HG03060 (cell line): ENCODE data around the gene BOD1L1.
A peak's percentile ranks its signal among the peaks of the same experiment; 100 is the strongest.

Experiments used
- ATAC-seq: cut with Tn5 transposase; IDR thresholded peaks from one replicate; pipeline ENCODE4 v1.9.1; 2021; ENCODE audit warnings: low read depth, moderate number of reproducible peaks; ENCODE audit not compliant: unreplicated experiment

BOD1L1 gene

GRCh38 chr4:13541176-13541604 lies 86.3 kb downstream of the BOD1L1 start:
- ATAC-seq = no peak

DNA sequence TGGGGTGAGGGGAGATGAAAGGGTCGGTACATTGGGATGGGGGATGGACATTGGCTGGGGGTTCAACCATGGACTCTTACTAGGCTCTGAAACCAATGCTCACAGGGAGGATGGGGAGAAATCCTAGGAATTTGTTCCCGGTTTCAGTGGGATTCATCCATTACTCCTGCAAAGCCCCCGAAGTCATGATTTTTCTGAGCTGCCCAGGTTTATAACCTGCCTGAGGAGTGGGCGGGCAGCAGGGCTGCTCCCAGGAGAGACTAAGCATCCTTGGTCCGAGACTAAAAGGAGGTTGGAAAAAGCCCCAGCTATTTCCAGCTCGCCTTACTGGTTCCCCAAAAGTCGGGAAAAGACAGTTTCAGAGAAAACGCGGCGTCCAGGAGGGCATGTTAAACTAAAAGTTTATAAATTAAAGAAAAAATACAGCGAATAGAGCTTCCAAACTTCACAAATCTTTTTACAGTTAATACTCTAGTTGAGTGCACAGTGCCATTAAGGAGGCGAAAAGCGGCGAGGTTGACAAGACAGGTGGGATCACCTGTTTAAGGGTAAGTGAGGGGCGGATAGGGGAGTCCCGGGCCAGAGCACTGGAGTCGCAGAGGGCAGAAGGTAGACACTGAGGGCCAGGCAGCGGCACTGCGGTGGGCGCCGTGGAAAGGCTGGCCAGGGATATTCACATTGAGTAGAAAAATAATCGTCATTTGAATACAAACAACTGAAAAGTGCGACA lies 86.9 kb downstream of the BOD1L1 start:
- ATAC-seq = no peak

- ATAC-seq = no peak
Observed at GRCh38 chr4:13539619-13540445, 87.7 kb downstream of the BOD1L1 start.

DNA sequence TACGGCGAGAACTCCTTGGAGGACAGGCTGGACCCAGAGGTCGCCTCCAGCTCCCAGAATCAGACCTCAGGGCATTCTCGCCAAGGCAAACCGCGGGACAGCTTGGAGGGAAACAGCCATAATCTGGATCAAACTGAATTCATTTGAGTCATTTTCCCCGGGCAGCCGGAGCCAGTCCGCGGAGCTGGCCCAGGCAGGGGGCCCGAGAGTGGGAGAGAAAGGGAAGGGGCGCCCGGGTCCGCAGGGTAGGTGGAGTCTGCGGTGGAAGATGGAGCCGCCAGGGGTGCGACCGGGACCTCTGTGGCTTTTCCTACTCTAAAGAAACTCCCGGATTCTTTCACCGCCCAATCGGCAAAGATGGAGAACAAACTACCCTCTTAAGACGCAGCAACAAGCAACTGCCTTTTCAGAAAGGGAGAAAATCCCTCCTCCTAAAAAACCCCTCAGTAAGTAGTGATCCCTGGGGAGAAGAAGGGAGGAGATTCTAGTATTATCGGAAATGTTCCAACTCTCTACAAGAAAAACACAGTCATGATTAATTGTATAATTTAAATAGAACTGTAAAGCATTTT lies 88.4 kb downstream of the BOD1L1 start:
- ATAC-seq = no peak

DNA sequence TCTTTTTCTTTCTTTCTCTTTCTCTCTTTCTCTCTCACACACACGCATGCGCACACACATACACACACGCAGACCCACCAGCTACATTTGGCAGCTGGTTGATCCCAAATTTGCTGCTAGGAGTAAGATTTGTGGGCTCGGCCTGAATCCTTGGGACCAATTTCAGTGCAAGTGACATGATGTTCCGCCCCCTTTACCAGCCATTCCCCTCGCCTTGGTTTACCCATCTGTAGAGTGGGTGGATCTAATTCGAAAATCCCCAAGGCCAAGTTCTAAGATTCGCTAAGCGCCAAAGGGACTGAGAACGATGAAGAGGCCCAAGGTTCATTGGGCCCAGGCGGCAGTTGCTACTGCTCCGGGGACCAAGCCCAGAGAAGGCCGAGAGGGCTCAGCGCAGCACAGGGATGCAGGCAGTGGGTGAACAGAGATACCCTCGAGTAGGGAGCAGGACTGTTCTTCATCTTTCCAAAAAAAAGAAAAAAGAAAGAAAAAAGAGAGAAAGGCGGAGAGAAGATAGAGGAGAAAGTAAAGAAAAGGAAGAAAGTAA lies 89.0 kb downstream of the BOD1L1 start:
- no peak for ATAC-seq

DNA sequence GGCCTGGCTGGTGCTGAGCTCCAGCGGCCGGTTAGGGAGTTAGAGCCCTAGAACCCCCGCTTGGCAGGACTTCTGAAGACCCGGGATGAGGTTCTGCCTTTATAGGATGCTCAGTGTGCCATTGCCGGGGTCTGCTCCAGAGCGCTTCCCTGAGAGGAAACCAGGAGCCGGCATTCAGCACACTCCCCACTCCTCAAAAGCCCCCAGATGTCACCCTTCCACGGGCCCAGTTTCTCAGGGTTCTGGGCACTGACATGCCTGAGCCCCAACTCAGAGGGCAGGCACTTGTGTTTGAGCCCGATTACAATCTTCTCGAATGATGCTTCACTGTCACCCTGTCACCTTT lies 89.7 kb downstream of the BOD1L1 start:
- ATAC-seq = no peak

DNA sequence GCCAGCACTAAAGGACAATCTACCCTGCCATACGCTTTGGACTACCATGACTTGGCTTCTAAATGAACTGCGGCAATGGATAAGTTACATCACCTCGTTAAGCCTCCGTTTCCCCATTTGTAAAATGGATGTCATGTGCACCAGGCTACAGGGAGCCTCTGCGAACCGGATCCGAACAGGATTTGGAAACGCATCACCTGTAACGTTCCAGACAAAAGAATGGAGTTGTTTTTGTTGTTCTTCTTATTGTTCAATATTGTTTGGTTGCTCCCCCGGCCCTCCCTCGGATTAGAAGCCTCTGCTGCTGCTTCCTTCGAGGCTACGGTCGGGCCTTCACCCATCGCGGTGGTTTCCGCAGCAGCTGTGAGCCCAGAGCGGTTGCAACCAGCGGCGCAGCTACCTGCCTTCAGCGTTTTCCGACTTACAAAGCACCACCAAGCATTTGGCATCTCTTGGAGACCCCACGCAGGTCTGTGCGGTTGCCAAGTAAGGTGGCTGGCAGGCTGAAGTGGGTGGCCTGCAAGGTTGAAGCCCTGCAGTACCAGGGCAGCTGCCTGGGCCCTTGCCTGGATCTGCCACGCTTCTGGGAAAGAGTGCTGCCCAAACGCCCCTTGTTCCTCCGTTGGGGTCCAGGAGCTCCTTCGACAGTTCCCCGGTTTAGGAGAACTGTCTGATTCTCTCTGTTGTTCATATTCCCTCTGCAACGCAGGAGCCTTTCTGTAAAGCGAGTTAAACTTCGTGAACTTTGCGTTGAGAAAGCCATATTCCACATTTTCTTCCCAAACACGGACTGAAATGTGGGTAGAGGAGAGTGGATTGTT lies 90.3 kb downstream of the BOD1L1 start:
- ATAC-seq = no peak

- ATAC-seq = no peak
Observed at GRCh38 chr4:13536607-13537006, 90.9 kb downstream of the BOD1L1 start.

DNA sequence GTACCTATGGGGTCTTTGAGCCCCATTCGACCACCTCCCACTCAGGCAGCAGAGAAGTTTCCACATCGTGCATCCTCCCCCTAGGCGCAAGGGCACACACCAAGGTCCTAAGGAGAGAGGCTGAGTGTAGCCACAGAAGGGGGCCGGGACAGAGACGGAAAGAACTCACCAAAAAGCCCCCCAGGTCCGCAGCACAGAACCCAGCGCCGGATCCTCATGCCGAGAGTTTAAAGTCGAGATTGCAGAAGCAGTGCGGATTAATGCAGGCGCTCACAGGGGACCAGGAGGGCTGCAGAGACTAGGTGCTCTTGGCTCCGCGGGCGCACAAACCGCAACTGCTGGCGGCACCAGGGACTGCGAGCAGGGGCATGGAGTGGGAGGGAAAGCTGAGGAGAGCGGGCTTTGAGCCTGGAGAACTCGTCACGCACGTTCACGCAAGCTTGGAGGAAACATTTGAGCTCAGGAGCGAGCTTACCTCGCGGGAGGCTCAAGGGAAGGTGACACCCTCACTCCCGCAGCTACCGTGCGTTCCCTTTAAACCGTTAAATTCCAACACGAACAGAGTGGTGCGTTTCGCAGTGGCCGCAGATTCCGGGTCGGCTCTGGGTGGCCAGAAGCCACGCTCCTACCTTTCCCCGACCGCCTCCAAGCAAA lies 91.7 kb downstream of the BOD1L1 start:
- no peak for ATAC-seq

DNA sequence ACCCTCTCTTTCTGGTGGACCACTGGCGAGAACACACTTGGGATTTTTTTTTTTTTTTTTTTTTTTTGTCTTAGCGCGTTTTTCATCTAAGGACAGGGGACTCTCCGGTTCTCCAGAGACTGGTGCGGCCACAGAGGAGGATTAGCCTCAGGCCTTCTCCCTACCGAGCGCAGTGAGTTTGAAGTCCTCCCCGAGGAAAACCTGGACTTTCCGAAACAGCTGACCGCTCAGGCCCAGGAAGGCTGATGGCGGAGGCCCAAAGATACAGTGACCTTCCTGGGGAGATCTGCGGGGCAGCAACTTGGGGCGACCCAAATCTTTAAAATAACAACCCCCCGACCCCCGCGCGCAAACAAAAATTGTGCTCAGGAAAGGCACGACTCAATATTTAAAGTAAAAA lies 92.4 kb downstream of the BOD1L1 start:
- ATAC-seq = no peak

DNA sequence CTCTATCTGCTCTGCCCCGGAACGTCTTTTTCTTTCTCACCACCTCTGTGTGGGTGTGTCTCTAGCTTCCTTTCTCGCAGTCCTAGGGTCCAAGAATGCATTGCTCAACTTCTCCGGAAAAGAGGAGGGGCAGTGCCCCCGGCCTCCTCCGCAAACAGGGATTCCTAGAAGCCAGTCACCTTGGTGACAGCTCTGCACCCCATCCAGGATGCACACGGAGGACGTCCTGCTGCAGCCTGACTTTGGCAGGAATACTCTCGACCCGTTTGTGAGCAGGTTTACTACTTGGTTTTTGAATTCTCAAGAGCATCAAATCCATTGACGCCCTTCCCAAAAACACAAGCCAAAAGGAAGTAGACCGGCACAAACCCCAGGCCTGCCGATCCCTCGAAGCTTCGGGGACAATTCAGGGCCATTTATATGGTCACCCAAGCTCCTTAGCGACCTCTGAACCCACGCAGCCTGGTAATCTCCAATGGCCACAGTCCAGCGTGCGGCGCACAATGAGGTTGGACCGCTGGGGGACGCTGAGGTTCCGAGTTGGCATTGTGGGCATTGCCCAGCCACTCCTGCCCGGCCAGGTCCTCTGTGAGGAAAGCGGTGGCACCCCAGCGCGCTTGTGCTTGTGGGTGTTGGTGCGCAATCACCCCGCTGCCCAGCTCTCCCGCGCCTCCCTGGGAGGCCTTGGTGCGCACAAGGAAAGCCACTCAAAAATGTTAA lies 93.0 kb downstream of the BOD1L1 start:
- ATAC-seq = no peak

DNA sequence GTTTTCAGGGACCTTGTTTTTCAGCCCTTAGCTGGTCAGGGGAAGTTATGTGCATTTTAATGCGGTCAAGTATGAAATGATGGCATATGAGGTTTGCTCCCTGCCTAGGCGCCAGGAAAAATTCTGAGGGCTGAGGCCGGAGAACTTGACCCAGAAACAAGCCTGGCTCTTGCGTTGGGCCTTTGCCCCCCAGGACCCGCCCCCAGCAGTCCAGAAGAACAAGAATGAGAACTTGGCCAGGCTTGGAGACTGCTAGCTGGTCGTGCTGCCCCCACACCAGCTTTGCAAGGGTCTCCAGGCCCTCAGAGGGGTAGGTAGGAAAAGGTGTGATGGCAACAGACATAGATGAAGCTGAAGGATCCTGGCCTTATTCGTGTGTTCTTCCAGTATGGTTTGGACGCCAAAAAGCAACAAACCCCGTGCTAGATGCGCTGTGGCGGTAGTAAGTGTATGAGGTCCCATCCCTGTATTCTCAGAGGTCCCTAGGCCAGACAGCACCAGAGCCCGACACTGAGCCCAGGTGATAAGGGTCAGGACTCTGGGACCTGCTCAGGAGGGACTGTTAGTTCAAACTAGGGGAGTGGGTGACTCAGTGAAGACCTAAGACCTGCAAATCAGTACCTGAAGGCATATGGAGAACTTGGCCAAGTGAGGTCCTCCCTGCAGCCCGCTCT lies 93.7 kb downstream of the BOD1L1 start:
- ATAC-seq = no peak

- no peak for ATAC-seq
Observed at GRCh38 chr4:13531625-13531998, 95.9 kb downstream of the BOD1L1 start.

- no peak for ATAC-seq
Observed at GRCh38 chr4:13530823-13531624, 96.5 kb downstream of the BOD1L1 start.

DNA sequence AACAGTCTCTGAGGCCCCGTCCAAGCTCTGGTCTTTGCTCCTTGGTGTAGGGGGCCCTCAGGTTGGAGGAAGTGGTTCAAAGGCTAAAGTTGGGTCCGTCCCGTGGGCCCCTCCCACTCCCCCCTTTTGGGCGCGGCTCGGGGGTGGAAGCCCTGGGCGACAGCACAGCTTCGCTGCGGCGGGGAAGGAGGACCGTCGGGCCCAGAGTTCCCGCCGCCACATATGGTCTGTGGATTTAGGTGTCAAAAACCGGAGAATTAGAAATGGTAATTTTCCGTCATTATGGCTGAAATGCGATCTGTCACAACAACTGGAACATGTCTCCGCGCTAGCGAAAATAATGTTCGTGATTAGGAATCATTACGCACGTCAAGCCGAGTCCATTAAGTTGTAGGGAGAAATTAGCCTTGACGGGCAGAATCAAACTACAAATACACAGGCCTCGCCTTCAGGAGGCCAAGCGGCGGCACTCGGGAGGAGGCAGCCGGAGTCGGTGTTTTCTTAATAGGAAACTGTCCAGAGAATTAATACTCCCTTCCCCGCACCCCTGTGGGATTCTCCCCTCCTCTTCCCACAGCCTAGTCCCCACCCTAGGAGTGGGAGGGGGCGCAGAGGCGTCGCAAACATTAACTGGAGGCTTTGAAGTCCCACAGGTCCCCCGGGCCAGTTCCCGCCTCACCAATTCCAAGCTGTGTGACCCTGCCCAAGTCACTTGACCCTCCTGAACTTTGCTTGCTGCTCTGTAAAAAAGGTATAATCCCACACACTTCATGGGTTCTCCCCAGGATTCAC lies 98.2 kb downstream of the BOD1L1 start:
- ATAC-seq = no peak

GRCh38 chr4:13528821-13529127 lies 98.8 kb downstream of the BOD1L1 start:
- ATAC-seq = no peak

DNA sequence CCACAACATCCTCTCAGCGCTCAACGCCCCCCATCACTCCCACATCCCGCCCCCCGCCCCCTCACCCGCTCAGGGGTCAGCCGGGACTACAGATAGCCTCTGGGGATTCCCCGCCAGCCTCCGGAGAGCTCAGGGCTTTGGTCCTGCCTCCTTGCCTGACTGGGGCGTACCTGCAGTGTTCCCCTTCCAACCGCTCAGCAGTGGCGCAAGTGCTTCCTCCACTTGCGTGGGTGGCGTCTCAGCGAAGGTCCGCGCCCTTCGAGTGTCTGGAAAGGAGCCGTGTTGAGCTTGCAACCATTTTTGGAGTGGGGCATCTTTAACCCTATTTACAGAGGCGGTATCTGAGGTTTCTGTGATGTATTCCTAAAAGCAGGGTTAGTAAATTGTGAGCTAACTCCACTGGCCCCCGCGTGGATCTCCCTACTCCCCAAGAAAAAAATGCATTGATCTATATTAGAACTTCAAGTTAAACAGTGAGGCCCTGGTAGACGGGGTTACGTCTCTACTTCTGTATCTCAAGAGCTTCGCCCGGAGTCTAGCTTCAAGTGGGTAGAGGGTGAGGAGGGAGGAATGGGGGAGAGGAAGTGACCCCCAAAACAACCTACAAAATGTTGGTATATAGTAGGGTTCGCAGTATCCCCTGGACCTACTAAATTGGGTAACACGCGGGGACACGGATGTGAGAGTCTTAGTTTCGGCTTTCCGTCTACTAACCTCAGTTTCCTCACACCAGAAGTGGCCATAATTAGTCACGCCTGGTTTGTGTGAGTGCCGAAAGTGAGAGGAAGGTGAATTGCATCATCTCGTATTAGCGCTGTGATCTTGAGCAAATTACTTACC lies 99.3 kb downstream of the BOD1L1 start:
- ATAC-seq = peak; percentile 74
